HUES6 (cell line): ENCODE measurements around the gene NUDC.
A peak's percentile ranks its signal among the peaks of the same experiment; 100 is the strongest.

Experiments used
- H3K27ac ChIP-seq: 2 replicates; pipeline ENCODE4 v1.7.0; 2013; ENCODE audit warnings: low read depth, mild to moderate bottlenecking, low read length, inconsistent platforms
- H3K27me3 ChIP-seq: 2 replicates; pipeline ENCODE4 v1.6.1; 2013; ENCODE audit warnings: low read length; ENCODE audit not compliant: control insufficient read depth, insufficient read depth
- H3K36me3 ChIP-seq: 2 replicates; pipeline ENCODE4 v1.6.1; 2013; ENCODE audit warnings: low read length; ENCODE audit not compliant: control insufficient read depth, insufficient read depth
- H3K4me1 ChIP-seq: 2 replicates; pipeline ENCODE4 v1.6.1; 2013; ENCODE audit warnings: low read length; ENCODE audit not compliant: control insufficient read depth, insufficient read depth
- H3K4me3 ChIP-seq: 2 replicates; pipeline ENCODE4 v1.5.1; 2013; ENCODE audit warnings: low read depth, low read length
- H3K9ac ChIP-seq: one replicate; pipeline ENCODE4 v1.6.1; 2013; ENCODE audit warnings: mild to moderate bottlenecking, low read length
- H3K9me3 ChIP-seq: 2 replicates; pipeline ENCODE4 v1.6.1; 2013; ENCODE audit warnings: low read depth, low read length; ENCODE audit not compliant: control insufficient read depth, insufficient read depth

NUDC gene

GRCh38 chr1:26953374-26953773 lies 31.8 kb downstream of the NUDC start:
- H3K27me3 ChIP-seq = peaks cover 2% of the 10 kb centered on the region; the same call in 1 of the 2 replicates

DNA sequence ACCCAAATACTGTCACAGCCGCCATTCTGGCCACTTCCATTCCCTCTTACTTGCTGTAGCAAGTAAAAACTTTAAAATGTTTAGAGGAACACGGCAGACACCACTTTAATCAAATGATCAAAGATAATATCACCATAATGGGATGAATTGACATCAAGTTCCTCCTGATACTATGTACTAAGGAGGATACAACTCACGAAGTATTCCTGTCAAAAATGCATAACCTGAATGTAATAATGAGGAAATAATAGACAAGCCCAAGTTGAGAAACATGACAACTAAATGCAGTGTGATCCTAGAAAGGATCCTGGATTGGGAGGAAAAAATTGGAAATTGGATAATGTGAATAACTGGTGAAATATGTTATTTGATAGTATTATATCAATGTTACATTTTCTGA lies 34.8 kb downstream of the NUDC start:
- Histone ChIP-seq H3K36me3 (peaks cover 7% of the 10 kb centered on the region; the same call in 1 of the 2 replicates), H3K27ac (no peak overlapping the region), H3K27me3 (peaks cover 30% of the 10 kb centered on the region; the same call in 1 of the 2 replicates), H3K4me1 (no peaks in the 10 kb centered on the region), H3K9ac (no peak overlapping the region), H3K9me3 (no peaks in the 10 kb centered on the region), H3K4me3 (no peak overlapping the region)

More at GRCh38 chr1:26953374-26953773, 31.8 kb downstream of the NUDC start:
- no peaks in the 10 kb centered on the region for H3K4me1 ChIP-seq
- no peak overlapping the region for H3K27ac ChIP-seq
- H3K36me3 ChIP-seq = peaks cover 29% of the 10 kb centered on the region
- H3K4me3 ChIP-seq = no peak overlapping the region
- no peak overlapping the region for H3K9ac ChIP-seq
- H3K9me3 ChIP-seq = no peaks in the 10 kb centered on the region

DNA sequence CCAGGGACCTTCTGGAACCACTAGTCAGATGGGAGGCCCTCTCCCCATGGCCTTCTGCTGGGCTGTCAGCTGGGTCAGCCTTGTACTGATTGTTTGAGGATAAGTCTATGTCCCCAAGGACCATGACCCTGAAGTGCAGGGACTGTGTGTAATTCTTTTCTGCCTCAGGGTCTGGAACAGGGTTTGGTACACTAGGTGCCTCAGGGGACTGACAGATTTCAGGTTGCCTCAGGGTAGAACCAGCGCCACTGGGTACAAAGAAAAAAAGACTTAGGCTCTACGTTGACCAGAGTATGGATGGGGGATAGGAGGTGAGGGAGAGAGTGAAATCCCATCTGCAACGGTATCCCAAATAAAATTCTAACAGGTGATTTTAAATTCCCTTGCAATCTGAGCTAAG lies 35.8 kb downstream of the NUDC start:
- no peak overlapping the region for H3K27ac ChIP-seq
- H3K9me3 ChIP-seq = no peaks in the 10 kb centered on the region
- H3K4me1 ChIP-seq = no peaks in the 10 kb centered on the region
- no peak overlapping the region for H3K4me3 ChIP-seq
- H3K9ac ChIP-seq = no peak overlapping the region
- H3K27me3 ChIP-seq = peaks cover 39% of the 10 kb centered on the region; the same call in 1 of the 2 replicates
- peaks cover 3% of the 10 kb centered on the region; the same call in 1 of the 2 replicates for H3K36me3 ChIP-seq

- H3K4me1 ChIP-seq = no peaks in the 10 kb centered on the region
- H3K4me3 ChIP-seq = peak overlapping the region; percentile 92
- no peaks in the 10 kb centered on the region for H3K9me3 ChIP-seq
- H3K36me3 ChIP-seq = no peaks in the 10 kb centered on the region
- peak overlapping the region; percentile 80 for H3K9ac ChIP-seq
- H3K27me3 ChIP-seq = peaks cover 42% of the 10 kb centered on the region; the same call in 1 of the 2 replicates
- no peak overlapping the region for H3K27ac ChIP-seq
Observed at GRCh38 chr1:26959270-26959669, 37.7 kb downstream of the NUDC start.

DNA sequence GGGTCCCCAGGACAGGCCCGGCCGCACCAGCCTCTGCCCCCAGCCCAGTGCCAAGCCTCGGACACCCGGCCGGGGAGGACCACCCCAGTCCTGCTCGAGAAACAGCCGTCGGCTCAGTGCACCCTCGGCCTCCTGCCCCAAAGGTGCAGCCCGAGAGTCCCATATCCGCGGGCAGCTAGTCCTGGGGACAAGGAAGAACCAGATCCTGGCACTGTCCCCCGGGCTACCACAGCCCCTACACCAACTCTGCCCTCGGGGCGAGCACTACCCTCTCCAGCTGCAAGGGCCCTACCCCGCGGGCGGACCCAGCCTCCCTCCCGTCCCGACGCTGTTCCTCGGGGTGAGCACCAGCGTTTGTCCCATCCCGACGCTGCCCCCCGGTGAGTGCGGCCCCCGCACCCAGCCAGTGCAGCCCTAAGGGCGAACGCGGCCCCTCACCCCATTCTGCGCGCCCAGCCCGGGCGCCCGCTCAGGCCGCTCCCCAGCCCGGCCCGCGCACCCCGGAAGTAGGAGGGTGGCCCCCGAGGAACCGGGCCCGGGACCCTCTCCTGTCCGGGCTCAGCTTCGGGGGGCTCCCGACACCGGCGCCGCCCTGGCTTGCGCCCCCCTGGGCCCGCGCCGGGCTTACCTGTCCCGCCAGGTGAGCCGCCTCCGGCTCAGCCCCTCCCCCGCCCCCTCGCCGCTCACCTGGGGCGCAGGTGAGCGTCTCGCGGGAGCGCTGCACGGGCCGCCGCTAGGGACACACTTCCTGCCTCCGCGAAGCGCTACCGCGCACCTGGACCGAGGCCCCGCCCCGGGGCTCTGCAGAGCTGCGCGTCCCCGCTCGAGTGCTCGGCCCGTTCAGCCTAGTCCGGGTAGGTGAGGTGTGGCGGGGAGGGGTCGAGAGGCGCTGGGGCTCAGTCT lies 38.4 kb downstream of the NUDC start, which contains the start of gene KDF1:
TSS of gene KDF1 (minus strand) at position 747 of the 903 bp plus-strand sequence. CDS start 8,088 bp downstream, outside the sequence.
- Histone ChIP-seq H3K9ac (peak within 1 kb of the TSS; percentile 80), H3K9me3 (no peaks in the 10 kb centered on the region), H3K4me1 (no peaks in the 10 kb centered on the region), H3K27me3 (peaks cover 42% of the 10 kb centered on the region; the same call in 1 of the 2 replicates), H3K36me3 (no peaks in the 10 kb centered on the region), H3K27ac (peak within 1 kb of the TSS; percentile 68), H3K4me3 (peak within 1 kb of the TSS; percentile 92)

- H3K4me3 ChIP-seq = peak overlapping the region; percentile 92
- no peaks in the 10 kb centered on the region for H3K9me3 ChIP-seq
- peak overlapping the region; percentile 64 for H3K9ac ChIP-seq
- peak overlapping the region; percentile 68; the same call in 1 of the 2 replicates for H3K27ac ChIP-seq
- peaks cover 42% of the 10 kb centered on the region; the same call in 1 of the 2 replicates for H3K27me3 ChIP-seq
- no peaks in the 10 kb centered on the region for H3K36me3 ChIP-seq
- no peaks in the 10 kb centered on the region for H3K4me1 ChIP-seq
Observed at GRCh38 chr1:26960625-26960966, 39.1 kb downstream of the NUDC start.

- no peaks in the 10 kb centered on the region for H3K9me3 ChIP-seq
- H3K27ac ChIP-seq = no peak overlapping the region
- H3K4me3 ChIP-seq = no peak overlapping the region
- H3K9ac ChIP-seq = no peak overlapping the region
- 0 out of 2 replicates have a peak, but pooled peaks cover 2% of the 10 kb centered on the region for H3K4me1 ChIP-seq
- H3K27me3 ChIP-seq = peaks cover 42% of the 10 kb centered on the region; the same call in 1 of the 2 replicates
- H3K36me3 ChIP-seq = no peaks in the 10 kb centered on the region
Observed at GRCh38 chr1:26961826-26962225, 40.3 kb downstream of the NUDC start.

- H3K4me3 ChIP-seq = no peak overlapping the region
- H3K4me1 ChIP-seq = 0 out of 2 replicates have a peak, but pooled peaks cover 2% of the 10 kb centered on the region
- no peak overlapping the region for H3K27ac ChIP-seq
- no peaks in the 10 kb centered on the region for H3K9me3 ChIP-seq
- peaks cover 22% of the 10 kb centered on the region; the same call in 1 of the 2 replicates for H3K27me3 ChIP-seq
- no peaks in the 10 kb centered on the region for H3K36me3 ChIP-seq
- H3K9ac ChIP-seq = no peak overlapping the region
Observed at GRCh38 chr1:26965213-26965612, 43.7 kb downstream of the NUDC start.

- Histone ChIP-seq H3K9ac (no peak overlapping the region), H3K4me1 (0 out of 2 replicates have a peak, but pooled peaks cover 2% of the 10 kb centered on the region), H3K4me3 (no peak overlapping the region)
Observed at GRCh38 chr1:26965628-26966027, 44.1 kb downstream of the NUDC start.

GRCh38 chr1:26970810-26971209 lies 49.3 kb downstream of the NUDC start:
- no peaks in the 10 kb centered on the region for H3K36me3 ChIP-seq
- no peaks in the 10 kb centered on the region for H3K27me3 ChIP-seq
- no peak overlapping the region for H3K4me3 ChIP-seq
- H3K9ac ChIP-seq = no peak overlapping the region
- no peaks in the 10 kb centered on the region for H3K9me3 ChIP-seq
- peaks cover 10% of the 10 kb centered on the region for H3K4me1 ChIP-seq
- H3K27ac ChIP-seq = no peak overlapping the region

More at GRCh38 chr1:26965628-26966027, 44.1 kb downstream of the NUDC start:
- H3K9me3 ChIP-seq = no peaks in the 10 kb centered on the region
- no peaks in the 10 kb centered on the region for H3K36me3 ChIP-seq
- peaks cover 18% of the 10 kb centered on the region; the same call in 1 of the 2 replicates for H3K27me3 ChIP-seq
- H3K27ac ChIP-seq = no peak overlapping the region

DNA sequence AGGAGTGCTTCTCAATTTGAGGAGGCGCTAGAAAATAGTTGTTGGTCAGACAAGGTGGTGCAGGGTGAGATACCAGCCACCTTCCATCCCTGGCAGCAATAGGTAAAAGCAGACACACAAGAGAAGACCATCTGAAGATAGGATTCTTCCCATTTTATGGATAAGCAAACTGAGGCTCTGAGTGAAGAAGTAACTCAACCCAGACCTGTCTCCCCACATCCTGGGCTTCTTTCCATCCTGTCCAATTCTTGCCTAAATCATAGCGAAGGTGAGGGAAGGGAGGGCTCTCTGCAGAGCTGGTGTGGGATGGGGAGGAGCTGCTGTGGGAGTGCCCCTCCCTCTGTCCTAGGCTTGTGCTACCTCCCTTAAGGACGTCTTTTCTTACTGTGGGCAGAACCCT lies 50.0 kb downstream of the NUDC start:
- Histone ChIP-seq H3K36me3 (no peaks in the 10 kb centered on the region), H3K9me3 (no peaks in the 10 kb centered on the region), H3K27me3 (no peaks in the 10 kb centered on the region), H3K4me1 (peaks cover 10% of the 10 kb centered on the region), H3K9ac (no peak overlapping the region), H3K4me3 (no peak overlapping the region), H3K27ac (no peak overlapping the region)
